HG03457 (cell line): Measurements from ENCODE around the gene RABGGTB.
"Not testable (repeated sequence)": the region's sequence is repeated elsewhere in the genome, so short reads cannot be mapped to it uniquely, and the experiment has no call there.

Experiments
- ATAC-seq: cut with Tn5 transposase; IDR thresholded peaks from one replicate; pipeline ENCODE4 v1.9.1; 2021; ENCODE audit warnings: moderate number of reproducible peaks; ENCODE audit not compliant: unreplicated experiment

RABGGTB gene

GRCh38 chr1:75785983-75786853 lies at the start of gene RABGGTB:
Gene RABGGTB, plus strand, starts transcription at chr1:75786256. Its CDS starts 16 bp downstream, at chr1:75786272.
- ATAC-seq: peak; percentile 71

- ATAC-seq: no peak
These were observed 43.9 kb upstream of the RABGGTB start for GRCh38 chr1:75742047-75742625.

GRCh38 chr1:75745276-75745675 lies 40.8 kb upstream of the RABGGTB start:
- ATAC-seq: peak; percentile 88

- not testable (repeated sequence) for ATAC-seq
These were observed 28.8 kb upstream of the RABGGTB start for GRCh38 chr1:75757210-75757609.

GRCh38 chr1:75758543-75758942 lies 27.5 kb upstream of the RABGGTB start:
- ATAC-seq: not testable (repeated sequence)

GRCh38 chr1:75764057-75764655 lies 21.9 kb upstream of the RABGGTB start:
- no peak for ATAC-seq

GRCh38 chr1:75765697-75766355 lies 20.2 kb upstream of the RABGGTB start:
- no peak for ATAC-seq

GRCh38 chr1:75768016-75768415 lies 18.0 kb upstream of the RABGGTB start:
- no peak for ATAC-seq

- no peak for ATAC-seq
These were observed 15.3 kb upstream of the RABGGTB start for GRCh38 chr1:75770761-75771160.

GRCh38 chr1:75771978-75772377 lies 14.1 kb upstream of the RABGGTB start:
- ATAC-seq: no peak

GRCh38 chr1:75777812-75778211 lies 8.2 kb upstream of the RABGGTB start:
- not testable (repeated sequence) for ATAC-seq

GRCh38 chr1:75778694-75779093 lies 7.4 kb upstream of the RABGGTB start:
- ATAC-seq: not testable (repeated sequence)

GRCh38 chr1:75780183-75780582 lies 5.9 kb upstream of the RABGGTB start:
- not testable (repeated sequence) for ATAC-seq

GRCh38 chr1:75783920-75784319 lies 2.1 kb upstream of the RABGGTB start:
- not testable (repeated sequence) for ATAC-seq

GRCh38 chr1:75785320-75785982 lies 605 bp upstream of the RABGGTB start:
- peak; percentile 13 for ATAC-seq

GRCh38 chr1:75786901-75787493 lies 941 bp downstream of the RABGGTB start:
- no peak for ATAC-seq

- ATAC-seq: no peak
These were observed 1.5 kb downstream of the RABGGTB start for GRCh38 chr1:75787524-75787923.

- no peak for ATAC-seq
These were observed 3.9 kb downstream of the RABGGTB start for GRCh38 chr1:75789988-75790387.

GRCh38 chr1:75791022-75791421 lies 5.0 kb downstream of the RABGGTB start:
- ATAC-seq: no peak

GRCh38 chr1:75792091-75792490 lies 6.0 kb downstream of the RABGGTB start:
- ATAC-seq: no peak
